Measurements from ENCODE around the gene SLC30A10.

The SLC30A10 gene

GRCh38 chr1:219927298-219927955, 930 bp downstream of the SLC30A10 start:
- Histone ChIP-seq H3K36me3 (ENCODE audit: control insufficient read depth in 2 of 2, insufficient read depth in 2 of 2, low read length in 2 of 2) (no peaks in the 10 kb centered on the region), H3K9me3 (ENCODE audit: control insufficient read depth in 2 of 2, low read length in 2 of 2) (no peaks in the 10 kb centered on the region), H3K27me3 (ENCODE audit: control insufficient read depth in 1 of 2, insufficient read depth in 2 of 2, low read length in 2 of 2) (peaks cover 20 to 25% of the 10 kb centered on the region in 2 donors), H3K4me1 (ENCODE audit: control insufficient read depth, insufficient read depth, low read length) (peaks cover 7% of the 10 kb centered on the region), H3K9ac (ENCODE audit: low read length in 2 of 2) (no peak overlapping the region), H3K27ac (ENCODE audit: low read length) (no peak overlapping the region), H3K4me3 (ENCODE audit: low read length in 2 of 2) (peak overlapping the region; percentile 51 to 69)

DNA sequence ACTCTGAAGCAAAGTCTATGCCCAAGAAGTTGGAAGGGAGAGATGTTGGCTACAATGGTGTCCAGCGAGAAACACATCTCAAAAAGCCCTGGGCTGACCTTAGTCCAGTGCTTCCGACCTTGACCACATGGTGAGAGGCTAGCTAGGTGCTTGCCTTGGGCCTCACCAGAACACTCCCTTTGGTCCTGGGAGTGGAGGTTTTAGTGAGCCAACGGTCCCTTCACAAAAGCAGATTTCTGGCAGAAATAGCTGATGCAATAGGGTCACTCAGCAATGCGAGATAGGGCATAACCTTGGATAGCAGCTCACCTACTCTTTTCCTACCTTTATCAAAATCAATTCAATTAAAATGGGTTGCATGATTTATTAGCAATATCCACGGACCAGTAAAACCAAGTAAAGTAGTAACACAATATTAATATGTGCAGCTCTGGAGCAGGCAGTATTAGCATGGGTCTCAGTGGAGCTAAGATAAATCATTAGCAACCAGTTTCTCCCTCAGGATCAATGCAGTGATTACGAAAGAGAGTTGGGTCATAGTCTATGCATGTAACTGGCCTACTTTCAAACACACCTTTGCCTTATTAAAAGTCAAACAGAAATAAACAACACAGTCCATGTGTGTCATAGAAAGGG, 1.9 kb downstream of the SLC30A10 start:
- H3K9me3 ChIP-seq (ENCODE audit: control insufficient read depth in 2 of 2, low read length in 2 of 2) = no peaks in the 10 kb centered on the region
- peaks cover 20 to 25% of the 10 kb centered on the region in 2 donors for H3K27me3 ChIP-seq (ENCODE audit: control insufficient read depth in 1 of 2, insufficient read depth in 2 of 2, low read length in 2 of 2)
- H3K9ac ChIP-seq (ENCODE audit: low read length in 2 of 2) = no peak overlapping the region
- H3K4me3 ChIP-seq (ENCODE audit: low read length in 2 of 2) = no peak overlapping the region
- H3K4me1 ChIP-seq (ENCODE audit: control insufficient read depth, insufficient read depth, low read length) = peaks cover 7% of the 10 kb centered on the region
- H3K36me3 ChIP-seq (ENCODE audit: control insufficient read depth in 2 of 2, insufficient read depth in 2 of 2, low read length in 2 of 2) = no peaks in the 10 kb centered on the region
- no peak overlapping the region for H3K27ac ChIP-seq (ENCODE audit: low read length)

DNA sequence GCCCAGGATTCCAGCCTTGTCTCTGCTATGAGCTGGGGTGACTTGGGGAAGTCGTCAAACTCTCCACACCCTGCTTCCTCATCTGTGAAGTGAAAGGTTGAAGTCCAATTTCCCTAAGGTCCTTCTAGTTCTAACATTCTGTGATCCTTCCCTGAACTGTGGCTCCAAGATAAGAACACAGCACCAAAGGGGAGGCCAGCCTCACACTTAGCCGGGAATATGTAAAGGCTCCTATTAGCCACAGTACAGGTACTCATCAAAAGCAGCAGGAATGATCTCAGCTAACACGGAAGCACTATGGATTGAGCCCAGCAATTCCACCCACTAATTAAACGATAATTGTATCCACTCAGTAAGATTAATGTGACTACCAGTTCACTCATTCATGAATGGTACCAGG, 4.0 kb downstream of the SLC30A10 start:
- H3K4me1 ChIP-seq (ENCODE audit: control insufficient read depth, insufficient read depth, low read length) = peaks cover 7% of the 10 kb centered on the region
- no peak overlapping the region for H3K9ac ChIP-seq (ENCODE audit: low read length in 2 of 2)
- H3K9me3 ChIP-seq (ENCODE audit: control insufficient read depth in 2 of 2, low read length in 2 of 2) = no peaks in the 10 kb centered on the region
- H3K27me3 ChIP-seq (ENCODE audit: control insufficient read depth in 1 of 2, insufficient read depth in 2 of 2, low read length in 2 of 2) = peaks cover 20 to 25% of the 10 kb centered on the region in 2 donors
- H3K27ac ChIP-seq (ENCODE audit: low read length) = no peak overlapping the region
- H3K4me3 ChIP-seq (ENCODE audit: low read length in 2 of 2) = no peak overlapping the region
- no peaks in the 10 kb centered on the region for H3K36me3 ChIP-seq (ENCODE audit: control insufficient read depth in 2 of 2, insufficient read depth in 2 of 2, low read length in 2 of 2)

- H3K9ac ChIP-seq (ENCODE audit: low read length in 2 of 2) = no peak overlapping the region
- no peak overlapping the region for H3K27ac ChIP-seq (ENCODE audit: low read length)
- H3K4me1 ChIP-seq (ENCODE audit: control insufficient read depth, insufficient read depth, low read length) = no peaks in the 10 kb centered on the region
- no peak overlapping the region for H3K4me3 ChIP-seq (ENCODE audit: low read length in 2 of 2)
- no peaks in the 10 kb centered on the region for H3K27me3 ChIP-seq (ENCODE audit: control insufficient read depth in 1 of 2, insufficient read depth in 2 of 2, low read length in 2 of 2)
- no peaks in the 10 kb centered on the region for H3K9me3 ChIP-seq (ENCODE audit: control insufficient read depth in 2 of 2, low read length in 2 of 2)
- no peaks in the 10 kb centered on the region for H3K36me3 ChIP-seq (ENCODE audit: control insufficient read depth in 2 of 2, insufficient read depth in 2 of 2, low read length in 2 of 2)
These were observed 10.4 kb downstream of the SLC30A10 start for GRCh38 chr1:219917851-219918466.

- no peak overlapping the region for H3K4me3 ChIP-seq (ENCODE audit: low read length in 2 of 2)
- H3K36me3 ChIP-seq (ENCODE audit: control insufficient read depth in 2 of 2, insufficient read depth in 2 of 2, low read length in 2 of 2) = no peaks in the 10 kb centered on the region
- H3K4me1 ChIP-seq (ENCODE audit: control insufficient read depth, insufficient read depth, low read length) = no peaks in the 10 kb centered on the region
- no peaks in the 10 kb centered on the region for H3K27me3 ChIP-seq (ENCODE audit: control insufficient read depth in 1 of 2, insufficient read depth in 2 of 2, low read length in 2 of 2)
- no peaks in the 10 kb centered on the region for H3K9me3 ChIP-seq (ENCODE audit: control insufficient read depth in 2 of 2, low read length in 2 of 2)
- no peak overlapping the region for H3K9ac ChIP-seq (ENCODE audit: low read length in 2 of 2)
- H3K27ac ChIP-seq (ENCODE audit: low read length) = no peak overlapping the region
These were observed 11.1 kb downstream of the SLC30A10 start for GRCh38 chr1:219917281-219917680.

- Histone ChIP-seq H3K4me1 (ENCODE audit: control insufficient read depth, insufficient read depth, low read length) (no peaks in the 10 kb centered on the region), H3K27ac (ENCODE audit: low read length) (no peak overlapping the region), H3K4me3 (ENCODE audit: low read length in 2 of 2) (no peak overlapping the region), H3K9me3 (ENCODE audit: control insufficient read depth in 2 of 2, low read length in 2 of 2) (no peaks in the 10 kb centered on the region), H3K9ac (ENCODE audit: low read length in 2 of 2) (no peak overlapping the region), H3K36me3 (ENCODE audit: control insufficient read depth in 2 of 2, insufficient read depth in 2 of 2, low read length in 2 of 2) (no peaks in the 10 kb centered on the region), H3K27me3 (ENCODE audit: control insufficient read depth in 1 of 2, insufficient read depth in 2 of 2, low read length in 2 of 2) (no peaks in the 10 kb centered on the region)
These were observed 12.1 kb downstream of the SLC30A10 start for GRCh38 chr1:219916257-219916656.

GRCh38 chr1:219913005-219913770, 15.2 kb downstream of the SLC30A10 start:
- no peaks in the 10 kb centered on the region for H3K36me3 ChIP-seq (ENCODE audit: control insufficient read depth in 2 of 2, insufficient read depth in 2 of 2, low read length in 2 of 2)
- no peak overlapping the region for H3K4me3 ChIP-seq (ENCODE audit: low read length in 2 of 2)
- no peaks in the 10 kb centered on the region for H3K9me3 ChIP-seq (ENCODE audit: control insufficient read depth in 2 of 2, low read length in 2 of 2)
- H3K27ac ChIP-seq (ENCODE audit: low read length) = no peak overlapping the region
- no peaks in the 10 kb centered on the region for H3K4me1 ChIP-seq (ENCODE audit: control insufficient read depth, insufficient read depth, low read length)
- no peak overlapping the region for H3K9ac ChIP-seq (ENCODE audit: low read length in 2 of 2)
- no peaks in the 10 kb centered on the region for H3K27me3 ChIP-seq (ENCODE audit: control insufficient read depth in 1 of 2, insufficient read depth in 2 of 2, low read length in 2 of 2)

- H3K4me1 ChIP-seq (ENCODE audit: control insufficient read depth, insufficient read depth, low read length) = peaks cover 2% of the 10 kb centered on the region
- no peaks in the 10 kb centered on the region for H3K36me3 ChIP-seq (ENCODE audit: control insufficient read depth in 2 of 2, insufficient read depth in 2 of 2, low read length in 2 of 2)
- no peak overlapping the region for H3K4me3 ChIP-seq (ENCODE audit: low read length in 2 of 2)
- H3K27me3 ChIP-seq (ENCODE audit: control insufficient read depth in 1 of 2, insufficient read depth in 2 of 2, low read length in 2 of 2) = no peaks in the 10 kb centered on the region
- H3K9ac ChIP-seq (ENCODE audit: low read length in 2 of 2) = no peak overlapping the region
- no peak overlapping the region for H3K27ac ChIP-seq (ENCODE audit: low read length)
- H3K9me3 ChIP-seq (ENCODE audit: control insufficient read depth in 2 of 2, low read length in 2 of 2) = no peaks in the 10 kb centered on the region
These were observed 17.6 kb downstream of the SLC30A10 start for GRCh38 chr1:219910716-219911115.

DNA sequence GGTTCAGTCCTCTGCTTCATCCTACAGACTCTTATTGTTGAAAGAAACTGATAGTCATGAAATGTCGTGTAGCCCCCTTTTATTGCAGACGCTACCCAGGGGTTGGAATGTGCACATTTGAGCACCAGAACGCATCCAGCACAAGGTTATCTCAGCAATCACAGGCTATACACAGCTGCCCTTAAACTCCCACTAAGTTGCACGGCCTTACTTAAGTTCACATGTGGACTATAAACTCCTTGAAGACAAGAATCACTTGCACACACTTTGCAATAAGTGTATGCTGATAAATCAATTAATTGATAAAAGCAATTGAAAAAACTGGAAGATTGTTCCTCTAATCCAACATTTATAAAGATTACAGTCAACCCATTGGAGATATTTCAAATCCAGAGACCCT, 18.9 kb downstream of the SLC30A10 start:
- no peak overlapping the region for H3K27ac ChIP-seq (ENCODE audit: low read length)

DNA sequence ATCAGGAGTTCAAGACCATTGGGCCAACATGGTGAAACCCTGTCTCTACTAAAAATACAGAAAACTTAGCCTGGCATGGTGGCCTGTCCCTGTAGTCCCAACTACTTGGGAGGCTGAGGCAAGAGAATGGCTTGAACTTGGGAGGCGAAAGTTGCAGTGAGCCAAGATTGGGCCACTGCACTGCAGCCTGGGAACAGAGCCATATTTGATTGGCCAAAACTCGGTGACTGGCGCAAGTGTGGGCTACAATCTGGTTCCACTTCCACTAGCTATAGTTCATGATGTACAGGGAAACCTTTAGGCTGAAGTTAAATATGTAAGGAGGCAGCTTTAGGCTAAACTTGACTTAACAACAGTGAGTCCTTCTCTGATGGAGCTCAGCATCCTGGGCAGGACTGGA, 20.2 kb downstream of the SLC30A10 start:
- Histone ChIP-seq H3K9ac (ENCODE audit: low read length in 2 of 2) (no peak overlapping the region), H3K27me3 (ENCODE audit: control insufficient read depth in 1 of 2, insufficient read depth in 2 of 2, low read length in 2 of 2) (no peaks in the 10 kb centered on the region), H3K36me3 (ENCODE audit: control insufficient read depth in 2 of 2, insufficient read depth in 2 of 2, low read length in 2 of 2) (no peaks in the 10 kb centered on the region), H3K9me3 (ENCODE audit: control insufficient read depth in 2 of 2, low read length in 2 of 2) (no peaks in the 10 kb centered on the region), H3K4me3 (ENCODE audit: low read length in 2 of 2) (no peak overlapping the region), H3K27ac (ENCODE audit: low read length) (no peak overlapping the region), H3K4me1 (ENCODE audit: control insufficient read depth, insufficient read depth, low read length) (peaks cover 2% of the 10 kb centered on the region)

More for the DNA sequence above, 18.9 kb downstream of the SLC30A10 start:
- Histone ChIP-seq H3K9me3 (ENCODE audit: control insufficient read depth in 2 of 2, low read length in 2 of 2) (no peaks in the 10 kb centered on the region), H3K4me3 (ENCODE audit: low read length in 2 of 2) (no peak overlapping the region), H3K36me3 (ENCODE audit: control insufficient read depth in 2 of 2, insufficient read depth in 2 of 2, low read length in 2 of 2) (no peaks in the 10 kb centered on the region), H3K4me1 (ENCODE audit: control insufficient read depth, insufficient read depth, low read length) (peaks cover 2% of the 10 kb centered on the region), H3K9ac (ENCODE audit: low read length in 2 of 2) (no peak overlapping the region), H3K27me3 (ENCODE audit: control insufficient read depth in 1 of 2, insufficient read depth in 2 of 2, low read length in 2 of 2) (no peaks in the 10 kb centered on the region)

All from stomach smooth muscle (tissue), 2 donors.